ENCODE results near the gene CCBE1. TPM values are rescaled to one million over a fixed set of nuclear protein-coding genes. Genes with fewer than 3 reads are reported as not detected.

Gene CCBE1
- polyA plus RNA-seq, 1 donor from 2014 or later: 0.19 TPM

GRCh38 chr18:59567431-59567830 lies 129.8 kb downstream of the CCBE1 start:
- no peak overlapping the region for H3K27ac ChIP-seq (ENCODE audit: low read length)
- no peak overlapping the region for H3K4me3 ChIP-seq (ENCODE audit: low read length)
- no peaks in the 10 kb centered on the region for H3F3A ChIP-seq (ENCODE audit: insufficient read depth, low read length, poor library complexity, severe bottlenecking)
- H3K27me3 ChIP-seq (ENCODE audit: insufficient read depth, low read depth, low read length): no peaks in the 10 kb centered on the region
- H3K9ac ChIP-seq (ENCODE audit: low read length): no peak overlapping the region
- no peak overlapping the region for H2AFZ ChIP-seq (ENCODE audit: low read depth, low read length)
- TF ChIP-seq, protein P1, sequence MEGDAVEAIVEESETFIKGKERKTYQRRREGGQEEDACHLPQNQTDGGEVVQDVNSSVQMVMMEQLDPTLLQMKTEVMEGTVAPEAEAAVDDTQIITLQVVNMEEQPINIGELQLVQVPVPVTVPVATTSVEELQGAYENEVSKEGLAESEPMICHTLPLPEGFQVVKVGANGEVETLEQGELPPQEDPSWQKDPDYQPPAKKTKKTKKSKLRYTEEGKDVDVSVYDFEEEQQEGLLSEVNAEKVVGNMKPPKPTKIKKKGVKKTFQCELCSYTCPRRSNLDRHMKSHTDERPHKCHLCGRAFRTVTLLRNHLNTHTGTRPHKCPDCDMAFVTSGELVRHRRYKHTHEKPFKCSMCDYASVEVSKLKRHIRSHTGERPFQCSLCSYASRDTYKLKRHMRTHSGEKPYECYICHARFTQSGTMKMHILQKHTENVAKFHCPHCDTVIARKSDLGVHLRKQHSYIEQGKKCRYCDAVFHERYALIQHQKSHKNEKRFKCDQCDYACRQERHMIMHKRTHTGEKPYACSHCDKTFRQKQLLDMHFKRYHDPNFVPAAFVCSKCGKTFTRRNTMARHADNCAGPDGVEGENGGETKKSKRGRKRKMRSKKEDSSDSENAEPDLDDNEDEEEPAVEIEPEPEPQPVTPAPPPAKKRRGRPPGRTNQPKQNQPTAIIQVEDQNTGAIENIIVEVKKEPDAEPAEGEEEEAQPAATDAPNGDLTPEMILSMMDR (IDR thresholded peaks at IDR 0.05; ENCODE audit: poor library complexity, severe bottlenecking): no peak
- TF ChIP-seq EP300 (conservative IDR thresholded peaks at IDR 0.05; ENCODE audit: poor library complexity, severe bottlenecking) (no peak), TAF1 (IDR thresholded peaks at IDR 0.05; ENCODE audit: low read depth) (no peak), RAD21 (conservative IDR thresholded peaks at IDR 0.05) (no peak), SMC3 (conservative IDR thresholded peaks at IDR 0.05; ENCODE audit: poor library complexity) (no peak), POLR2AphosphoS5 (IDR thresholded peaks at IDR 0.05) (no peak), EZH2 (IDR thresholded peaks at IDR 0.05; ENCODE audit: borderline replicate concordance, insufficient read depth, low read length, poor library complexity, severe bottlenecking) (no peak), MXI1 (conservative IDR thresholded peaks at IDR 0.05; ENCODE audit: poor library complexity, severe bottlenecking) (no peak)
- TF ChIP-seq, protein P2, sequence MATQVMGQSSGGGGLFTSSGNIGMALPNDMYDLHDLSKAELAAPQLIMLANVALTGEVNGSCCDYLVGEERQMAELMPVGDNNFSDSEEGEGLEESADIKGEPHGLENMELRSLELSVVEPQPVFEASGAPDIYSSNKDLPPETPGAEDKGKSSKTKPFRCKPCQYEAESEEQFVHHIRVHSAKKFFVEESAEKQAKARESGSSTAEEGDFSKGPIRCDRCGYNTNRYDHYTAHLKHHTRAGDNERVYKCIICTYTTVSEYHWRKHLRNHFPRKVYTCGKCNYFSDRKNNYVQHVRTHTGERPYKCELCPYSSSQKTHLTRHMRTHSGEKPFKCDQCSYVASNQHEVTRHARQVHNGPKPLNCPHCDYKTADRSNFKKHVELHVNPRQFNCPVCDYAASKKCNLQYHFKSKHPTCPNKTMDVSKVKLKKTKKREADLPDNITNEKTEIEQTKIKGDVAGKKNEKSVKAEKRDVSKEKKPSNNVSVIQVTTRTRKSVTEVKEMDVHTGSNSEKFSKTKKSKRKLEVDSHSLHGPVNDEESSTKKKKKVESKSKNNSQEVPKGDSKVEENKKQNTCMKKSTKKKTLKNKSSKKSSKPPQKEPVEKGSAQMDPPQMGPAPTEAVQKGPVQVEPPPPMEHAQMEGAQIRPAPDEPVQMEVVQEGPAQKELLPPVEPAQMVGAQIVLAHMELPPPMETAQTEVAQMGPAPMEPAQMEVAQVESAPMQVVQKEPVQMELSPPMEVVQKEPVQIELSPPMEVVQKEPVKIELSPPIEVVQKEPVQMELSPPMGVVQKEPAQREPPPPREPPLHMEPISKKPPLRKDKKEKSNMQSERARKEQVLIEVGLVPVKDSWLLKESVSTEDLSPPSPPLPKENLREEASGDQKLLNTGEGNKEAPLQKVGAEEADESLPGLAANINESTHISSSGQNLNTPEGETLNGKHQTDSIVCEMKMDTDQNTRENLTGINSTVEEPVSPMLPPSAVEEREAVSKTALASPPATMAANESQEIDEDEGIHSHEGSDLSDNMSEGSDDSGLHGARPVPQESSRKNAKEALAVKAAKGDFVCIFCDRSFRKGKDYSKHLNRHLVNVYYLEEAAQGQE (IDR thresholded peaks at IDR 0.05; ENCODE audit: borderline replicate concordance): no peak
- H3K79me2 ChIP-seq (replicated peaks; ENCODE audit: insufficient read depth, low read length): no peaks in the 10 kb centered on the region
- H3K9me2 ChIP-seq (ENCODE audit: insufficient read depth, low read length): no peaks in the 10 kb centered on the region
- H3K9me3 ChIP-seq (ENCODE audit: low read length): no peaks in the 10 kb centered on the region
- H4K20me1 ChIP-seq (ENCODE audit: insufficient read depth): no peaks in the 10 kb centered on the region
- H3K4me2 ChIP-seq (ENCODE audit: low read length): no peak overlapping the region
- H3K36me3 ChIP-seq (ENCODE audit: insufficient read depth, low read length): no peaks in the 10 kb centered on the region

DNA sequence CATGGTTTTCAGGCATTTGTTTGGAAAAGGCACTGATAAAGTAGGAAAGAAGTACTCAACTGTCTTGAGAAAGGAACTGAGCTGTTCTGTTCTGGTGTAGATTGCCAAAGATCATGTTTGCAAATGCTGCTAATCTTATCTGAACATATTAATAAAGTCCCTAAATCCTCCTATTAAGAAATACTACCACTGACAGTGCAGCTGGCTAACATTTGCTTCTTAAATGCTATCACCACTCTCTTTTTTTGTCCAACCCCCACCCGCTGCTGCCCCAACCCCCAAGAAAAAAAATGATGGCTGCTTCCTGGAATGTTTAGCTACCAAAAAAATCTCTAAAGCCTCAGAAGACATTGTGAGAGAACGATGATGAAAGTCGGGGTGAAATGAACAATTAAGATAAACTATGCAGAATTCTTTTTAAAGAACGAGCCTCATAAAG lies 130.7 kb downstream of the CCBE1 start:
- no peak overlapping the region for H2AFZ ChIP-seq (ENCODE audit: low read depth, low read length)
- no peaks in the 10 kb centered on the region for H3K36me3 ChIP-seq (ENCODE audit: insufficient read depth, low read length)
- no peak overlapping the region for H3K4me3 ChIP-seq (ENCODE audit: low read length)
- no peak overlapping the region for H3K9ac ChIP-seq (ENCODE audit: low read length)
- TF ChIP-seq EP300 (conservative IDR thresholded peaks at IDR 0.05; ENCODE audit: poor library complexity, severe bottlenecking): no peak
- no peak for TF ChIP-seq POLR2AphosphoS5 (IDR thresholded peaks at IDR 0.05)
- no peaks in the 10 kb centered on the region for H3K79me2 ChIP-seq (replicated peaks; ENCODE audit: insufficient read depth, low read length)
- no peak overlapping the region for H3K27ac ChIP-seq (ENCODE audit: low read length)
- H3K9me2 ChIP-seq (ENCODE audit: insufficient read depth, low read length): no peaks in the 10 kb centered on the region
- no peak overlapping the region for H3K4me2 ChIP-seq (ENCODE audit: low read length)
- H4K20me1 ChIP-seq (ENCODE audit: insufficient read depth): no peaks in the 10 kb centered on the region
- no peaks in the 10 kb centered on the region for H3K9me3 ChIP-seq (ENCODE audit: low read length)
- H3K27me3 ChIP-seq (ENCODE audit: insufficient read depth, low read depth, low read length): no peaks in the 10 kb centered on the region
- H3F3A ChIP-seq (ENCODE audit: insufficient read depth, low read length, poor library complexity, severe bottlenecking): no peaks in the 10 kb centered on the region

DNA sequence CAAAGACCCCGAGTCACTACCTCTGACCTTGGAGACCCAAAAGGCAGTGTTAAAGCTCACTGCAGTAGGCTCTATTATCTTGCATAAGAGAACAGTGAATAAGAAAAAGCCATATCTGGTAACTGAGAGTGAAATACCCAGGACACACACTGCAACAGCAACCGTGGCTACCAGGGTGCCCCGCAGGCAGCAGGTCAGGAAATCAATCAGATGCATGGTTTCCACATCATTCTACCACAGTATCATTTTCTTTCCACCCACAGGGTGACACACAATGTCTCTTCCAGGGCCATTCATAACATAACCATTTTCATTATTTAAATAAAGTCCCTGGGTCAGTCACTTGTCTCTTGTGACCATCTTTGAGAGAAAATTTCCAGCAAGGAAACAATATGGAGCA lies 131.3 kb downstream of the CCBE1 start:
- no peaks in the 10 kb centered on the region for H3F3A ChIP-seq (ENCODE audit: insufficient read depth, low read length, poor library complexity, severe bottlenecking)
- H3K9me2 ChIP-seq (ENCODE audit: insufficient read depth, low read length): no peaks in the 10 kb centered on the region
- H3K27ac ChIP-seq (ENCODE audit: low read length): no peak overlapping the region
- H3K4me3 ChIP-seq (ENCODE audit: low read length): no peak overlapping the region
- H3K9me3 ChIP-seq (ENCODE audit: low read length): no peaks in the 10 kb centered on the region
- H4K20me1 ChIP-seq (ENCODE audit: insufficient read depth): no peaks in the 10 kb centered on the region
- H3K4me2 ChIP-seq (ENCODE audit: low read length): no peak overlapping the region
- H3K9ac ChIP-seq (ENCODE audit: low read length): no peak overlapping the region
- H3K79me2 ChIP-seq (replicated peaks; ENCODE audit: insufficient read depth, low read length): no peaks in the 10 kb centered on the region
- TF ChIP-seq RAD21 (conservative IDR thresholded peaks at IDR 0.05): no peak
- TF ChIP-seq MXI1 (conservative IDR thresholded peaks at IDR 0.05; ENCODE audit: poor library complexity, severe bottlenecking): no peak
- no peak for TF ChIP-seq EP300 (conservative IDR thresholded peaks at IDR 0.05; ENCODE audit: poor library complexity, severe bottlenecking)
- no peak for TF ChIP-seq EZH2 (IDR thresholded peaks at IDR 0.05; ENCODE audit: borderline replicate concordance, insufficient read depth, low read length, poor library complexity, severe bottlenecking)
- no peak for TF ChIP-seq SMC3 (conservative IDR thresholded peaks at IDR 0.05; ENCODE audit: poor library complexity)
- TF ChIP-seq TAF1 (IDR thresholded peaks at IDR 0.05; ENCODE audit: low read depth): no peak
- TF ChIP-seq POLR2AphosphoS5 (IDR thresholded peaks at IDR 0.05): no peak
- TF ChIP-seq, protein P2 (IDR thresholded peaks at IDR 0.05; ENCODE audit: borderline replicate concordance): no peak
- TF ChIP-seq, protein P1 (IDR thresholded peaks at IDR 0.05; ENCODE audit: poor library complexity, severe bottlenecking): no peak
- no peaks in the 10 kb centered on the region for H3K27me3 ChIP-seq (ENCODE audit: insufficient read depth, low read depth, low read length)
- H3K36me3 ChIP-seq (ENCODE audit: insufficient read depth, low read length): no peaks in the 10 kb centered on the region
- H2AFZ ChIP-seq (ENCODE audit: low read depth, low read length): no peak overlapping the region
